HCT116 (cell line): ENCODE measurements around the gene PPFIA1.

Source experiments
- CEBPB ChIP-seq: IDR thresholded peaks from 2 replicates; pipeline ENCODE4 v1.6.1; 2012; ENCODE audit warnings: low read depth
- CTCF ChIP-seq, 3 experiments: fragments of 200-600 bp in 1 of 3; sonication (generic) in 1 of 3; IDR thresholded peaks in 2 of 3; conservative IDR thresholded peaks in 1 of 3; 2 replicates each; pipeline ENCODE4 v1.5.1; 2012 to 2017; ENCODE audit warnings: low read depth in 2 of 3, low read length in 2 of 3, antibody characterized with exemption in 1 of 3, borderline replicate concordance in 1 of 3, control low read depth in 1 of 3, mild to moderate bottlenecking in 1 of 3, mixed read lengths in 1 of 3, mixed run types in 1 of 3, moderate library complexity in 1 of 3; ENCODE audit not compliant: insufficient read depth in 1 of 3
- EZH2 ChIP-seq: fragments of 200-600 bp; sonication (generic); IDR thresholded peaks from 2 replicates; pipeline ENCODE4 v1.6.1; 2017; ENCODE audit warnings: antibody characterized with exemption, mixed run types
- FOSL1 ChIP-seq: IDR thresholded peaks from 2 replicates; pipeline ENCODE4 v1.6.1; 2012; ENCODE audit warnings: low read depth
- MAX ChIP-seq: IDR thresholded peaks from 2 replicates; pipeline ENCODE4 v1.6.1; 2012
- POLR2A ChIP-seq: IDR thresholded peaks from 2 replicates; pipeline ENCODE4 v1.7.0; 2011; ENCODE audit warnings: borderline replicate concordance; ENCODE audit not compliant: insufficient read depth, insufficient read length; ENCODE audit errors: extremely low read depth
- POLR2AphosphoS5 ChIP-seq: IDR thresholded peaks from 2 replicates; pipeline ENCODE4 v1.6.1; 2011; ENCODE audit warnings: mild to moderate bottlenecking, low read depth, low read length, moderate library complexity
- REST ChIP-seq: IDR thresholded peaks from 2 replicates; pipeline ENCODE4 v1.6.1; 2012; ENCODE audit warnings: low read depth
- SRF ChIP-seq: IDR thresholded peaks from 2 replicates; pipeline ENCODE4 v1.6.1; 2012; ENCODE audit warnings: low read depth
- YY1 ChIP-seq: IDR thresholded peaks from 2 replicates; pipeline ENCODE4 v1.6.1; 2011; ENCODE audit warnings: low read length, low read depth, moderate library complexity, mild to moderate bottlenecking; ENCODE audit not compliant: insufficient replicate concordance; ENCODE audit errors: extremely low read depth
- ZBTB33 ChIP-seq: IDR thresholded peaks from 2 replicates; pipeline ENCODE4 v1.6.1; 2011; ENCODE audit warnings: mild to moderate bottlenecking, low read length, moderate library complexity; ENCODE audit not compliant: insufficient replicate concordance; ENCODE audit errors: extremely low read depth
- ZFX ChIP-seq: fragments of 450-650 bp; IDR thresholded peaks from 2 replicates; pipeline ENCODE4 v1.6.1; 2017

- TF ChIP-seq POLR2AphosphoS5 (no peak), CTCF (IDR thresholded peaks at IDR 0.05 in 2 of 3, conservative IDR thresholded peaks at IDR 0.05 in 1 of 3; ENCODE audit: borderline replicate concordance in 1 of 3, insufficient read depth in 1 of 3, low read depth in 2 of 3, low read length in 2 of 3) (no peak), CEBPB (no peak), MAX (no peak), EZH2 (no peak), POLR2A (no peak), SRF (no peak), YY1 (no peak), ZFX (no peak), REST (no peak), ZBTB33 (no peak), FOSL1 (no peak)
Observed at GRCh38 chr11:70267405-70267950, 3.0 kb upstream of the PPFIA1 start.
